Measurements from ENCODE around the gene RNF151. TPM values are rescaled to one million over a fixed set of nuclear protein-coding genes. Genes with fewer than 3 reads are reported as not detected.
A peak's percentile ranks its signal among the peaks of the same experiment; 100 is the strongest.

RNF151 gene
- total and polyA plus RNA-seq, 2 of the 13 experiments (the other 11 are each of a cell fraction or from before 2014, with no cell fraction given) = not detected

DNA sequence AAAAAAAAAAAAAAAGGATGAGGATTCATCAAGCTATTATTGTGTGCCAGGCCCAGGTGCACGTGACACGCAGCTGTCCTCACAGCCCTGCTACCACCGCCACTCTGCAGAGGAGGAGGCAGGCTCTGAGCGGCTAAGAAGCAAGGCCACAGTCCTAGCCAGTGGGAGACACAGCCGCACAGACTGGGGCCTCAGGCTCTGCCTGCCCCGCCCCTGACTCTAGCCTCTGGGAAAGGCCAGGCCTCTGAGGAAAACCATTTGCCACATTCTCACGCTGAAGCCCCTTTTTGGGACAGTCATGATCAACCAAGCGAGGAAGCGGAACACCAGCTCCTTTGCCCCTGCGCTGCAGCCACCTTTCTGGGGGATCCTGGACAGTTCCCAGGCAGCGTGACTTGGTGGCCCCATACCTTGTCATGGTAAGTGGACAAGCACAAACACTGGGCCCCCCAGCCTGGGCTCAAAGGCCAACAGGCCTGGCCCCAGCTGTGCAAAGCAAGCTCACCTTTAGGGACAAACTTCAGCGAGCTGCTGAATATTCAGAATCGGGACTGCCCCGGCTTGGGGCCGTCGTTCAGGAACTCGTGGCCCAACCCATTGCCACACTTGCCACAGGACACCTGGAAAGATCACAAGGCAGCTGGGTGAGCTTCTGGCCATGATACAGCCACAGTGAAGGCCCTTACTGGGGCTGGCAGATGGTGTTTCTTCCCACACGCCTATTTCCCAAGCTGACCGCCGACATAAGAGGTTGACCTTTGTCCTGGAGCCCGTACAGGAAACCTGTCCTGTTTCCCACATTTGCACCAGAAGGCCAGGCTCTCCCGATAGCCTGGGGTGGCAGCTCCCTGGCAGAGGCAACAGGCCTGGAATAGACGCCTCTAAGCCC is 26.1 kb upstream of the RNF151 start (continued):
- TF ChIP-seq, protein P1, sequence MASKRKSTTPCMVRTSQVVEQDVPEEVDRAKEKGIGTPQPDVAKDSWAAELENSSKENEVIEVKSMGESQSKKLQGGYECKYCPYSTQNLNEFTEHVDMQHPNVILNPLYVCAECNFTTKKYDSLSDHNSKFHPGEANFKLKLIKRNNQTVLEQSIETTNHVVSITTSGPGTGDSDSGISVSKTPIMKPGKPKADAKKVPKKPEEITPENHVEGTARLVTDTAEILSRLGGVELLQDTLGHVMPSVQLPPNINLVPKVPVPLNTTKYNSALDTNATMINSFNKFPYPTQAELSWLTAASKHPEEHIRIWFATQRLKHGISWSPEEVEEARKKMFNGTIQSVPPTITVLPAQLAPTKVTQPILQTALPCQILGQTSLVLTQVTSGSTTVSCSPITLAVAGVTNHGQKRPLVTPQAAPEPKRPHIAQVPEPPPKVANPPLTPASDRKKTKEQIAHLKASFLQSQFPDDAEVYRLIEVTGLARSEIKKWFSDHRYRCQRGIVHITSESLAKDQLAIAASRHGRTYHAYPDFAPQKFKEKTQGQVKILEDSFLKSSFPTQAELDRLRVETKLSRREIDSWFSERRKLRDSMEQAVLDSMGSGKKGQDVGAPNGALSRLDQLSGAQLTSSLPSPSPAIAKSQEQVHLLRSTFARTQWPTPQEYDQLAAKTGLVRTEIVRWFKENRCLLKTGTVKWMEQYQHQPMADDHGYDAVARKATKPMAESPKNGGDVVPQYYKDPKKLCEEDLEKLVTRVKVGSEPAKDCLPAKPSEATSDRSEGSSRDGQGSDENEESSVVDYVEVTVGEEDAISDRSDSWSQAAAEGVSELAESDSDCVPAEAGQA (IDR thresholded peaks at IDR 0.05; ENCODE audit: low read depth) = 0 out of 2 replicates have a peak, but pooled peaks have one; percentile 38
- TF ChIP-seq, protein P1 (CRISPR knock-in tag; IDR thresholded peaks at IDR 0.05; ENCODE audit: borderline replicate concordance) = peak; percentile 56; the same call in 1 of the 2 replicates
- TF ChIP-seq STAG1 (CRISPR knock-in tag; IDR thresholded peaks at IDR 0.05) (0 out of 2 replicates have a peak, but pooled peaks have one; percentile 1), RNF2 (conservative IDR thresholded peaks at IDR 0.05; ENCODE audit: low read depth) (0 out of 2 replicates have a peak, but pooled peaks have one; percentile 26), ATRX (CRISPR knock-in tag; IDR thresholded peaks at IDR 0.05; ENCODE audit: borderline replicate concordance) (no peak), ZBTB1 (CRISPR knock-in tag; IDR thresholded peaks at IDR 0.05; ENCODE audit: borderline replicate concordance) (no peak), MAFF (IDR thresholded peaks at IDR 0.05; ENCODE audit: low read depth, low read length) (no peak), KMT2A (CRISPR knock-in tag; IDR thresholded peaks at IDR 0.05) (no peak; the same call in none of the 2 replicates), ZNF282 (IDR thresholded peaks at IDR 0.05; ENCODE audit: partially characterized antibody) (no peak), ZNF879 (CRISPR knock-in tag; IDR thresholded peaks at IDR 0.05) (peak; percentile 66; the same call in 1 of the 2 replicates), ZNF292 (CRISPR knock-in tag; IDR thresholded peaks at IDR 0.05; ENCODE audit: borderline replicate concordance, low read depth) (no peak; the same call in 1 of the 2 replicates), SIX1 (CRISPR knock-in tag; IDR thresholded peaks at IDR 0.05; ENCODE audit: borderline replicate concordance) (peak; percentile 38; the same call in 1 of the 2 replicates)
- TF ChIP-seq, protein P2, sequence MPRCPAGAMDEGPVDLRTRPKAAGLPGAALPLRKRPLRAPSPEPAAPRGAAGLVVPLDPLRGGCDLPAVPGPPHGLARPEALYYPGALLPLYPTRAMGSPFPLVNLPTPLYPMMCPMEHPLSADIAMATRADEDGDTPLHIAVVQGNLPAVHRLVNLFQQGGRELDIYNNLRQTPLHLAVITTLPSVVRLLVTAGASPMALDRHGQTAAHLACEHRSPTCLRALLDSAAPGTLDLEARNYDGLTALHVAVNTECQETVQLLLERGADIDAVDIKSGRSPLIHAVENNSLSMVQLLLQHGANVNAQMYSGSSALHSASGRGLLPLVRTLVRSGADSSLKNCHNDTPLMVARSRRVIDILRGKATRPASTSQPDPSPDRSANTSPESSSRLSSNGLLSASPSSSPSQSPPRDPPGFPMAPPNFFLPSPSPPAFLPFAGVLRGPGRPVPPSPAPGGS (CRISPR knock-in tag; IDR thresholded peaks at IDR 0.05) = peak; percentile 90
- TF ChIP-seq, protein P3, sequence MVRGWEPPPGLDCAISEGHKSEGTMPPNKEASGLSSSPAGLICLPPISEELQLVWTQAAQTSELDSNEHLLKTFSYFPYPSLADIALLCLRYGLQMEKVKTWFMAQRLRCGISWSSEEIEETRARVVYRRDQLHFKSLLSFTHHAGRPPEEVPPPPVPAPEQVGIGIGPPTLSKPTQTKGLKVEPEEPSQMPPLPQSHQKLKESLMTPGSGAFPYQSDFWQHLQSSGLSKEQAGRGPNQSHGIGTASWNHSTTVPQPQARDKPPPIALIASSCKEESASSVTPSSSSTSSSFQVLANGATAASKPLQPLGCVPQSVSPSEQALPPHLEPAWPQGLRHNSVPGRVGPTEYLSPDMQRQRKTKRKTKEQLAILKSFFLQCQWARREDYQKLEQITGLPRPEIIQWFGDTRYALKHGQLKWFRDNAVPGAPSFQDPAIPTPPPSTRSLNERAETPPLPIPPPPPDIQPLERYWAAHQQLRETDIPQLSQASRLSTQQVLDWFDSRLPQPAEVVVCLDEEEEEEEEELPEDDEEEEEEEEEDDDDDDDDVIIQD (CRISPR knock-in tag; IDR thresholded peaks at IDR 0.05; ENCODE audit: low read depth) = peak; percentile 56; the same call in 1 of the 2 replicates
- TF ChIP-seq, protein P4, sequence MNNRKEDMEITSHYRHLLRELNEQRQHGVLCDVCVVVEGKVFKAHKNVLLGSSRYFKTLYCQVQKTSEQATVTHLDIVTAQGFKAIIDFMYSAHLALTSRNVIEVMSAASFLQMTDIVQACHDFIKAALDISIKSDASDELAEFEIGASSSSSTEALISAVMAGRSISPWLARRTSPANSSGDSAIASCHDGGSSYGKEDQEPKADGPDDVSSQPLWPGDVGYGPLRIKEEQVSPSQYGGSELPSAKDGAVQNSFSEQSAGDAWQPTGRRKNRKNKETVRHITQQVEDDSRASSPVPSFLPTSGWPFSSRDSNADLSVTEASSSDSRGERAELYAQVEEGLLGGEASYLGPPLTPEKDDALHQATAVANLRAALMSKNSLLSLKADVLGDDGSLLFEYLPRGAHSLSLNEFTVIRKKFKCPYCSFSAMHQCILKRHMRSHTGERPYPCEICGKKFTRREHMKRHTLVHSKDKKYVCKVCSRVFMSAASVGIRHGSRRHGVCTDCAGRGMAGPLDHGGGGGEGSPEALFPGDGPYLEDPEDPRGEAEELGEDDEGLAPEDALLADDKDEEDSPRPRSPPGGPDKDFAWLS (CRISPR knock-in tag; IDR thresholded peaks at IDR 0.05; ENCODE audit: borderline replicate concordance) = no peak
- TF ChIP-seq, protein P5, sequence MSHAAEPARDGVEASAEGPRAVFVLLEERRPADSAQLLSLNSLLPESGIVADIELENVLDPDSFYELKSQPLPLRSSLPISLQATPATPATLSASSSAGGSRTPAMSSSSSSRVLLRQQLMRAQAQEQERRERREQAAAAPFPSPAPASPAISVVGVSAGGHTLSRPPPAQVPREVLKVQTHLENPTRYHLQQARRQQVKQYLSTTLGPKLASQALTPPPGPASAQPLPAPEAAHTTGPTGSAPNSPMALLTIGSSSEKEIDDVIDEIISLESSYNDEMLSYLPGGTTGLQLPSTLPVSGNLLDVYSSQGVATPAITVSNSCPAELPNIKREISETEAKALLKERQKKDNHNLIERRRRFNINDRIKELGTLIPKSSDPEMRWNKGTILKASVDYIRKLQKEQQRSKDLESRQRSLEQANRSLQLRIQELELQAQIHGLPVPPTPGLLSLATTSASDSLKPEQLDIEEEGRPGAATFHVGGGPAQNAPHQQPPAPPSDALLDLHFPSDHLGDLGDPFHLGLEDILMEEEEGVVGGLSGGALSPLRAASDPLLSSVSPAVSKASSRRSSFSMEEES (CRISPR knock-in tag; IDR thresholded peaks at IDR 0.05) = peak; percentile 80

Measured in HepG2 (cell line).